ENCODE results near the gene SHANK2.

SHANK2 gene

DNA sequence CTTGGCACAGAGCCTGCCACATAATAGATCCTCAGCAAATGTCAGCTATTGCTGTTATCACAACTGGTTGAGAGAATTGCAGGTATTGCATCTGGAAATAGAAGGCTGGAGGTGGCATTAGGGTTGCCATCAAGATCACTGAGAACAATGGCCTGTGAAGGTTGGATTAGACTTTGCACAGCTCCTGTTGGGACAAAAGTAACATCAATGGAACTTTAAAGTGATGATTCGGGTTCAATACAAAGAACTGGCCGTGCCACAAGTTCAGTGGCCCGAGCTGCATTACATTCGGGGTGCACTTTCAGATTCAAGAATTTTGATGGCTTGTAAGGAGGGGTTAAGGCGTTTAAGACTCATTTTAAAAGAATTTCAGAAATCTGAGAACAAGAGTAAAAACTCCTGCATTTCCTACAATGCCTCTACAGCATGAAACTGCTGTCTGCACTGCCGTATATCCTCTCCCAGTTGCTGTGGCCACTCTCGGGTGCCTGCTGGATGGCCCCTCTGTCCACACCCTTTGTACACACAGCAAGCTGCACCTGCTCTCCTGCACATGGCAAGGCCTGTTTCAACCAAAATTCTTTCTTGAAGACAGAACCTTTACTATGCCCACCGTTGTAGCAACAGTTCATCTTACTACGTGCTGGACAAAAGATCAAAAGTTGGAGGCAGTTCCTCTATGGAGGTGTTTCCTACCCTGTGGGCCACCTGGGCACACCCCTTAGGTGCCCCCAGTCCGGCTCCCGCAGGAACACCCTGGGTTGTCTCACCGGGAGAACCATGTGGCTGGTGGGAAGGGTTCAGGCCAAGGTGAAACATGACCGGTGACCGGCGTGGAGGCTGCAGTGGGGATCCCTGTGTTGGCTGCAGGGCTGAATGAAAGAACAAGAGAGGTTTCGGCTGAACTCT lies 17.5 kb upstream of the SHANK2 start:
- no peak for DNase-seq (ENCODE audit: low read depth in 2 of 2)

DNA sequence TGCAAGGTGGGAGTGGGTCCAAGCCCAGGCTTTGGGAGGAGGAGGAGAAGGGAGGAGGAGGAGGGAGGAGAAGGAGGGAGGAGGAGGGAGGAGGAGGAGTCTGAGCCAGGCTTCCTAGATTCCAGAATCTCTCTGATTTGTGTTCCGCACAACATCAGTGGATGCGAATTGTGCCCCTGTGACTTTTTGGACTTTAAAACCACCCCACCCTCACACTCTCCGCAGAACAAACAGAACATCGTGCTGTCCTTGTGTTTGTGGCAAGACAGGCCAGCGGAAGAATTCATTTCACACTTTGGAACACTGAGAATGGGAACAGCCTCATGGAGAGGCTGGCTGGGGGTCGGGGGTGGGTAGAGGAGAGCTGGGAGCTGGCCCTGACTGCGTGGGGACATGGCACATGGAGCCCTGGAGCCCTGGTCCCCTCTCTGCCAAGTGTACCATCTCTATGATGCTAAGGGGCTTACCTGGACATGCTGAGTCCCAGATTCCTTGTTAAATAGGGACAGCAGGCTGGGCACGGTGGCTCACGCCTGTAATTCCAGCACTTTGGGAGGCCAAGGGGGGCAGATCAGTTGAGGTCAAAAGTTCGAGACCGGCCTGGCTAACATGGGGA lies 16.4 kb upstream of the SHANK2 start:
- no peak for DNase-seq (ENCODE audit: low read depth in 2 of 2)

DNA sequence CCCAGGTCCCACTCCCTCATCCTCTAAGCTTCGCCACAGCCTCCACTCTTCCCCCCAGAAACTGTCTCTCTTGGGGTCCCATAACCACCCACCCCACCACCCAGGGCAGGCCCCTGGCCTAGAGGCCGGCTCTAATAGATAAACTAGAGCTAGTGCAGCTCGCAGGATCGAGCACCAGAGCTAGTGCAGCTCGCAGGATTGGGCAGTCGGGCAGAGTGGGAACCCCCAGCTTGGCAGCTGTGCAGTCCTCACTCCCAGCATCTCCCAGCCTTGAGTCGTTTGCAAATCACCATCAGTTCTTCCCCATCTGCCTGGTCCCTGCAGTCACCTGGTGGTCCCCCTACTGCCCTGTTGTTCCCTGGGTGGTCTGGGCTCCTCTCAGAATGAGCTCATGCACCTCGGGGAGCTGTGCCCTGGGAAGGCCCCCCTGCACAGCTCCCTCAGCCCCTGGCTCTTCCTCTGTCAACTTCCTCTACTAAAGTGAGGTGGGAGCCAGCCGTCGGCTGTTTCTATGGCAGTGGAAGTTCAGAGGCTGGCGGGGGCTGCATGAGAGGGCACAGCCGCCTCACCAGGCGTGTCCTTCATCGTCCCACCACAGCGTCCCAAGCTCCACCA lies 15.5 kb upstream of the SHANK2 start:
- DNase-seq (ENCODE audit: low read depth in 2 of 2) = no peak

DNA sequence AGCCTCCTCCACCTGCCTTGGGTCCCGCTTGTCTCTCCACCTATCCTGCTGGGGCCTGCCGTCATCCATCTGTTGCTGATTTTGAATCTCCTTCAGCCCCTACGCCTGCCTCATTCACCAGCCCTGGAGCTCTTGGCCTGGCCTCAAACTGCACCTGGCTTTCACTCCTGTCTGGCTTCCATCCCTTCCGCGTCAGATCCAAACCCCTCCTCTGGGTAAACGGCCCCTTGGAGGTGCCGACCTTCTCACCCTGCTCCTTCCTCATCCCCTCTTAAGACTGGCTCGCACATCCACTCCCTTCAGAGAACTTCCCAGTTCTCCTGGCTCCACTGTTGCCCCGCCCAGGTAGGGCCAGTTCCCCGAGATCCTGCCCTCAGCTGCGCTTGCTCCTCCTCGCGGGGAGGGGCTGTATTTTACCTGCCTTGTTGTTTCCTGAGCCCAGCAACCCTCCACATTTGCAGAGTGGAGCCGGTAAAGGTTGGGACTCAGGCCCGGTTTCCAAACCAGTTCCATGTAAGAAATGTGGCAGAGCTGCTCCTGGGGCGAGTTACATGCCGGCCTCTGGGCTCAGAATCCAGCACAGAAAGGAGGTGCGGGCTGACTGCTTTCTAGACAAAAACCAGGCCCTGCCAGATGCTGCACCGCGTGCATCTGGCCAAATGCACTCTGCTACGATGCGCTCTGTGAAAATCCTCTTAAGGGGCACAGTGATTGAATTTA lies 13.9 kb upstream of the SHANK2 start:
- no peak for DNase-seq (ENCODE audit: low read depth in 2 of 2)

DNA sequence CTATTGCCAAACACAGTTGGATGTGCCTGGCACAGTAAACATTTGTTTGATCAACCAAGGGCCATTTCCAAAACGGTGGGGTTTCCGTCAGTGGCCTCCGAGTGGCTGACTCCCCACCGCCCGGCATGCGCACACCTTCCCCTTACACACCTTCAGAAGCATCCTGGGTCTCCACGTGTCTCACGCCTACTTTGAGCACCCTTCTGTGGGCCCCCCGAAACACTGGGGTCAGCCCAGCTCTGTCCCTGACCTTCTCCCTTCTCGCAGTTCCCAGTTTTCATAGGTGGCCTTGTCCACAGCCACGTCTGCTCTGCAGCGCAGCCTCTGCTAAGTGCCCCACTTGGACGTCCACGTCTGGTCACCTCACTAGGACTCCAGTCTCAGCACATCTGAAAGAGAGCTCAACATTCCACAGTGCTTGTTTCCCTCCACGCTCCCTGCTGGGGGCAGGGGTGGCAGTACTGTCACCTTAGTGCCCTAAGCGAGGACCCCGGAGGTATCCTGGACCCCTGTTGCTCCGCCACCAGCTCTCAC lies 13.2 kb upstream of the SHANK2 start:
- no peak for DNase-seq (ENCODE audit: low read depth in 2 of 2)

DNA sequence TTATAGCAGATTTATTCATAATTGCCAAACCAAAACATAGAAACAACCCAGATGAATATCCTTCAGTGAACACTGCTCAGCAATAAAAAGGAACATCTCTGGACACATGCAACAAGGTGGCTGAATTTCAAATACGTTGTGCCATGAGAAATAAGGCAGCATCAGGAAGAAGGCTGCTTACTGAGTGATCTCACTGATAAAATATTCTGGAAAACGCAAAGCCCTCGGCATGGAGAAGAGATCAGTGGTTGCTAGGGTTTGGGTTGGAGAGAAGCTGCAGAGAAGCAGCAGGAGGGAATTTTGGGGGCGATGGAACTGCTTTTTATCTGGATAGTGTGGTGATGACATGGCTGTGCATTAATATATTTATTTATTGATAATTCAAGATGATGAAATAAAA lies 11.0 kb upstream of the SHANK2 start:
- no peak for DNase-seq (ENCODE audit: low read depth in 2 of 2)

DNA sequence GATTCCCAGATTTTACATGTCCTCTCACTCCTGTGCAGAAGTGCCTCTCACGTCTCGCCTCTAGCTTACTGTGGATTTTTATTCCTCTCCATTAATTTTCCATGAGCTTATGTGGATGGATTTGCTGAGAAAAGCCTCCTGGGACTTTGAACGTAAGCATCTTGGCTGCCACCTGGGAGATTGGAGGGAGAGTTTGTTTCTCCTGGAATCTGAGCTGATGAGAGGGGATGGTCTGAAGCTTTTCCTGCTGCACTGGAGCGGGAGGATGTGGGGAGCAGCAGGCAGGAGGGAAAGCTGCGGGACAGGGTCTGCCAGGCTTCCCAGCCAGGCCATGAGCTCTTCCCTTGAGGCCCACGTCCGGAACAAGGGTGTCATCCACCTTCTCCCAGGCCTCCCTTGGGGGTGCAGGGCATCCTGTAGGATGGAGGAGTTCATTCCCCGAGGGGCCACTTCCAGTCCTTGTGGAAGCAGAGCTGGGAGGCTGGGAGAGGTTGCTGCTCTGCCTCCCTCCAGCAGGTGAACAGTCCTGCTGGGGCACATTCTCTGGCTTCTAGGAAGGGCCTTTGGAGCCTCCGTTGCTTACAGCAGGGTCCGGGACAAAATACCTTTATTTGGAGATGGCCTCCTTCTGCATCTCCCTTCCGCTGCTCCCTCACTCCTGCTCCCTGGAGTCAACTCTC lies 3.6 kb upstream of the SHANK2 start:
- no peak for DNase-seq (ENCODE audit: low read depth in 2 of 2)

DNA sequence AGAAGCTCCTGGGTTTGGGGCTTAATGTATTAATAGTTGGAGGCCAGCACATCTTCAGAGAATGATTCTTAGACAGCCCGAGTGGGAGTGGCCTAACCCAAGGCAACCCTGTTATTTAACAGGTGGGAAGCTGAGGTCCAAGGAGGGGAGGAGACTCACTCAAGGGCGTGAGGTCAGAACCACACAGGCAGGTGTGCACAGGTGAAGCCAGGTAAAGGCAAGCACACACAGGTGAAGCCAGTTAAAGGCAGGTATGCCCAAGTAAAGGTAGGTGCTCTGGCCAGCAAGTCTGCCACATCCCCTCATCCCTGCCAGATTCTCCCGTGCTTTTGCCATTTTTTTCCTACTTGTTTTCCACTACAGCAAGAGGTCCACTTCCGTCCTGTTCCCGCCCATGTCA lies 2.9 kb upstream of the SHANK2 start:
- no peak for DNase-seq (ENCODE audit: low read depth in 2 of 2)

DNA sequence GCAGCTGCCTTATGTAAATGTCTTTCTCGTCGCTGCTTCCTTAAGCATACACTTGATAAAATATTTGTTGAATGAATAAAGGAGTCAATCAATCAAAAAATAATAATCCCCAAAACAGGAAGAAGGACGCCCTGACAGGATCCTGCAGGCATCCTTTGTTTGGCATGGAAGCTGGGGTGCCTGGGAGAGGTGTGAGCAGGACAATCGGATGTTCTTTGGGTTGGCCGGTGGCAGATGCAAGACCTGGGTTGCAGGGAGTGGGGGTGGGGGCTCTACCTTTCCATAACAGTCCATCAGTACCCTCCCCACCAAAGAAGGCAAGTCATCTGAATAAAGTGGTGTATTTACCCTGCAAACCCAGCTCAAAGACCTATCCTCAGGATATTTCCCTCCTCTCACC lies 1.4 kb upstream of the SHANK2 start:
- no peak for DNase-seq (ENCODE audit: low read depth in 2 of 2)

DNA sequence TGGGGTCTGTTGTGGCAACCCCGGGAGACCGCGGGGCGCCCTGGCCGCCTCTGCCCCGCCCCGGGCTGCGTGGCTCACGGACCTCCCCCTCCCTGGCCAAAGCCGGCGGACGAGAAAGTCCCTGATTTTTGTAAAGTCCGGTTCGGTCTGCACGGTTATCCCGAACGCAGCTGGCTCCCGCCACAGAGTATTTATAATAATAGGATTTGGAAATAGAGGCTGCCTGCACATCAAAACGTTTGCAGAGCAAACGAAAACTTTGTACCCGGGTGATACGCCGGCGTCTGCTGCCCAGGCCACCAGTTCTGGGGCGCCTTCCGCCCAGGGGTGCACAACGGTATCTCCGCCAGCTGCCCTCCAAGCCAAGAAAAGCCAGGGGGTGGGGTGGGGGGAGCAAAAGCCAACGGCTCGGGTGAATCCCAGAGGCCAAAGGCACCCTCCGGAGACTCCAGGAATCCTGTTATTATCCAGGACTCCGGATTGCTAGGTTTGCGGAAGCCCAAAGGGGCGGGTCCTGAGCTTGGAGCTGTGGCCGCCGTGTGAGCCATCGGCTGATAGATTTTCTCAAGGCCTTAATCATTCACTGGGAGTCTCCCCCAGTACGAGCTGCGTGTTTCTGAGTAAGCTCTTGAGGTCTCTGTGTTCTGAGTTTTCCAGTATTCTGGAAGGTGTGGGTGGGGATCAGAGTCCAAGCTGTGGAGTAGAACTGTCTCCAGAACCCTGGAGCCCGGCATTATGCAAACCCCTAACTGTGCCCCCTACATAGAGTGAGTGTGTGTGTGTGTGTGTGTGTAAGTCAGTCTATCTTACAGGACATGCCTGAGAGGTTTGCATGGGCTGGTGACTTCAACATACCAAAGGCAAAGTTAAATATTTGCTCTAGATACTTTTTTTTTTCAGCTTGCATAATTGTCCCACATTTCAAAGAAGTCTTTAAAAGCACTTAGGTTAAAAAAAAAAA lies 673 bp upstream of the SHANK2 start:
- DNase-seq (ENCODE audit: low read depth in 2 of 2) = no peak

DNA sequence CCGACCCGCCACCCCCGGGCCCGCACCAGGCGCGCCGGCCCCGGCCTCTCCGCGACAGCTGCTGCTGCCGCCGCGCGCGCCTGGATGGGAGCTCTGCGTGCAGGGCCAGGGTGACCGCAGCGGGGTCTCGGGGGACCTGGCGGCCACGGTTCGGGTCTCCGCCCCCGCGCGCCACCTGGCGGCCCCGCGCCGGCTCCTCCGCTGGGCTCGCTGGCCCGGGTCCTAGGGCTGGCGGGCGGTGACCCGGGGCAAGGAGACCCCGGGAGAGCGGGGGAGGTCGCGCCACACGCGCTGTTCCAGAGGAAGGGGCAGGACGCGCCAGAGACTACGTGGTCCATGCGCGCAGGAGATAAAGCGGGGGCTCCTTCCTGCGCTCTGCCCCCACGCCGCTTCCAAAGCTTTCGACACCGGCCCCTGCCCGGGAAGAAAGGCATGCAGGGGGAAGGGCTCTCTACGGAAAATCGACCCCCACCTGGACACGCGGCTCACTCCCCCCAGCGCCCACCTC lies 562 bp downstream of the SHANK2 start:
- DNase-seq (ENCODE audit: low read depth in 2 of 2) = no peak

DNA sequence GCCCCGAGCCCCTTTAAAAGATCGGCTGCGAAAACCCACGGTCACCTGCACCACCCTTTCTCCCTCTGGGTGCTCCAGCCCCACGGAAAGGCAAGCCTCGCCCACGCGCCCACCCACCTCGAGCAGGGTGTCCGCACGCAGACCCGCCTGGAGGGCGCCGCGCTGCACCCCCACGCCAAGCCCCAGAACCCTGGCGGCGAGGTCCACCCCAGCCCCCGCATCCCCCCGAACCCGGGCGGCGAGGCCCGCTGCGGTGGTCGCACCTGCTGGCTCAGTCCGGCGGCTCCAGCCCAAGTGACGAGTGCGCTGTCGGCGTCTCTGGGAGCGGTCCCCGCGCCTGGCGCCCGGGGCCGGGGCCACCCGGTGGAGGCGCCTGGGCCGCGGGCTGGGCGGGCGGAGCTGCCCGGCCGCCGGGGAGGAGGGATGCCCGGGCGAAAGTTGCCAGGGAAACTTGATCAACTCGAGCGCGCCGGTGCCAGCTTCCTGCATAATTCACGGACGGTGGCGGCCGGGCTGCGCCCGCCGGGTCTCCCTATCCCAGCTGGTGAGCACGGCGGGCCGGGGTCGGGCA lies 1.1 kb downstream of the SHANK2 start:
- DNase-seq (ENCODE audit: low read depth in 2 of 2) = no peak

DNA sequence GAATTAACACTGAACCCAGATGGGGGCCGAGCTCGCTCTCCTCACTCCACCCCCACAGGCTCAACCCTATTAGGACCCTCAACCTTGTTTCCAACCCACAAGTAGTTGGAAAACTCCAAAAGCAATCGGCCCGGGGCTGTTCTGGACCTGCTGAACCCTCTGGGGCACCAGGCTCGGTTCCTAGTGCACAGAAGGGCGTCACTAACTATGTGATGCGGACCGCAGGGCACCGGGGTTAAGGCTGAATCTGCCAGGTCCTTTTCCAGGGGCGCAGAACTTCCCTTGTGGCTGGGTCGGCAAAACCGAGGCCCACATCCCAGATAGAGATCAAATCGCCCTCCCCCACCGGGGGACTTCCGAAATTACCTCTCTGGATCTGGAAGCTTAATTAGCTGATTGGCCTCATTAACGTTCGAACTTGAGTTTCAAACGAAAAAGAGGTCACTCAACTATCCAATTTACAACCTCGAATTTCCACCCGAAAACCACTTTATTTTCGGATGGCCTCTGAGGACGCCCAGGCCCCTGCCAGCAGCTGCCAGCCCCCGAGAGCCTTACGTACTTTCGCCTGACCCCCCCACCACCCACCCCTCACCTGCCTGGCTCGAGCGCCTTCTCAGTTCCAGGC lies 1.7 kb downstream of the SHANK2 start:
- no peak for DNase-seq (ENCODE audit: low read depth in 2 of 2)

DNA sequence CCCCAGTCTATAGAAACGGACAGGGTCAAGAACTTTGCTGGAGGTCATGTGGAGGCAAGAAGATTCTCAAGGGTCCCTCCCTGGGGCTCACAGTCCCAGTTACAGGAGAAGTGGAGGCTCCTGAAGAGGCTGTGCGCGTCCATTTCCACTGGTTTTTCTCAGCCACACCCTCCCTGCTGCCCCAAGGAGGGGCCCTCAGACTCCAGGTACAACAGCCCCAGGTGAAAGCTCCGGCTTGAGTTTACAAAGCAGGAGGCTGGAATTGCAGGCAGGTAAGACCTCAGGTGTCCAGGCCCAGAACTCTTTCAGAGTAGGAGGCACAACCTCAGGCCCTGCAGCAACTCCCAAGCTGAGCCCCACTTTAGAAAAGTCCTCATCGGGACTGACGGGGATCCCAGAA lies 3.1 kb downstream of the SHANK2 start:
- no peak for DNase-seq (ENCODE audit: low read depth in 2 of 2)

DNA sequence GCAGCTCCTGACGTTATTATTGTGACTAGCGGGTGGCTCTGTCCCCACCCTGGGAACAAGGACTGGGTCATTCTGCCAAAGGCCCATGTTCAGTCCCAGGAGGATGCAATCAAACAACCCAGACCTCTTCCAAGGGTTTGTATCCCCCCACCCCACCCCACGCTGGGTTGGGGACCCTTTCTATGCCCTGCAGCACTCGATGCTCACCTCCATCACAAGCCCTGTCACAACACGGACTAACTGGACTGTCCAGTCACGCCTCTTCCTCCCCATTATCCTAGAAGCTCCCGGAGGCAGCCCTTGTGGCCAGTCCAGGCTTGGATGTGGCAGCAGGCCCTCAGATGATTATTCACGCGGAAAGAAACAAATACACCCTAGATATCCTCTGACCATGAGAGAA lies 3.7 kb downstream of the SHANK2 start:
- DNase-seq (ENCODE audit: low read depth in 2 of 2) = no peak

DNA sequence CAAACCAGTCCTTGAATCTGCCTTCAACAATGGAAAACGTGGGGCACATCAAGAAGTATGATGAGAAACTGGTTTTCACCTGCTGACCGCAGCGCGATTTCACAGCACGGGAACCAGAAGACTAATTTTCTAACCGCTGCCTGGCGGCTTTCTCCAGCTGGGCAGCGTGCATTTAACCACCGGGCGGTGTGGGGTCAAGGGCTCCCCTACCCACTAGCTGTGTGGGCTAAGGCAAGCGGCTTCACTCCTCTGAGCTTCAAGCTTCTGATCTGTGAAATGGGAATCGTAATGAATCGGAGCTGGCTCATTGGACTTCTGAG lies 4.2 kb downstream of the SHANK2 start:
- no peak for DNase-seq (ENCODE audit: low read depth in 2 of 2)

DNA sequence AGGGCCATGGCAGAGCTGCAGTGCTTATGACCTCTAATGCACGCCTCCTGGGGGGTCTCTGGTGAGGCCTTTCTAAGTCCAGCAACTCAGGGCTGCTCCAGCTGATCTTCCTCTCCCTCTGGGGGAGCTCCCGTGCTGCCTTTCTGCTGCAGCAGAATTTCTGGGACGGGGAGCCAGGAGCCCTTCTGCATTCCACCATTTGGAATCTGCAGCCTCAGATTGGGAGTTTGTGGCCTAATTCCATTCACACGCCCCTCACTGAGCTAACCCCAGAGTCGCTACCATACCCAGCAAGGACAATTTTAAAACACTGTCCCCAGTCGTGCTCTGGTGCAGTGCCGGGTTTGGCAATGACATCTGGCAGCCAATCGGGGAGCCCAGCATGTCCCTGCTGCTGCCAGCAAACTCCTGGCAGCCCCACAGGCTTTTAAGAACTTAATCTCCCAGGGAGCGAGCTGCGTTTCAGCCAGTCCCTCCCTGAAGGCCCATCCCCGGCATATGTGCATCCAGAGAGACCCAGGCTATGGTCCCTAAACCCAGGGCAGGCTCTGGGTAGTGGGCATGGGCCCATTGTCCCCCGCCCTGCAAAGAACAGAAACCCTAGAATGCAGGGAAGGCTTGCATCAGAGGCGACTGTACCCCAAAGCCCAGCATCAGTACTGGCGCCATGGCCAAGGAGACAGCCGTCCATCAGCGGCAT lies 4.7 kb downstream of the SHANK2 start:
- DNase-seq (ENCODE audit: low read depth in 2 of 2) = no peak

DNA sequence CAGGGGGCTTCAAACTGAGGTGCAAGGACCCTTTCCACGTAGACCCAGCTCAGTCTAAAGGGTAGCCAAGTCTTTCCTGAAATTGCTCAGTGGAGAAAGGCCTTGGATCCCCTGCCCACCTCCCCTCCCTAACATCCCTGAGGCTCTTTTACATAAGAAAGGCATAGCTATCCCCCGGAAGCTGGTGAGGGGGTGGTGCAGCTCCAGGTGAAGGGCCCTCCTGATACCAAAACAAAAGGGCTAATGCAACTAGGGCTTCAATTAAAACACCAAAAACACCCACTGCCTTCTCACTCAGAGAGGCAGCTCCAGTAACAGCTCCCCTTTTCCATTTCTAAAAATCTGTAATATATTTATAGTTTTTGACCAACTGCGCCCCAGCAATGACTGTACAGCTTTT lies 5.8 kb downstream of the SHANK2 start:
- no peak for DNase-seq (ENCODE audit: low read depth in 2 of 2)
